Thoracic aorta (tissue), 2 donors: ENCODE measurements around the gene GRIP2. TPM values are rescaled to one million over a fixed set of nuclear protein-coding genes. Genes with fewer than 3 reads are reported as not detected.
A peak's percentile ranks its signal among the peaks of the same experiment; 100 is the strongest.

Source experiments
- ATAC-seq: fragments of 150-250 bp; one replicate; pipeline ENCODE4 v1.8.0; 2017; ENCODE audit warnings: low read depth; ENCODE audit not compliant: insufficient number of reproducible peaks, low FRiP score
- DNase-seq: peaks from one replicate; pipeline ENCODE4 v3.0.0-alpha.2; 2020; ENCODE audit warnings: low spot score
- H3K27ac ChIP-seq, 2 donors: fragments of 200-600 bp; sonication (generic); 1 replicate in 1 of 2; 2 replicates in 1 of 2; pipeline ENCODE4 v1.5.1; 2016; ENCODE audit warnings: mild to moderate bottlenecking in 2 of 2, moderate library complexity in 2 of 2
- H3K27me3 ChIP-seq: fragments of 200-600 bp; sonication (generic); replicated peaks from 2 replicates; pipeline ENCODE4 v1.6.0; 2016; ENCODE audit warnings: mild to moderate bottlenecking; ENCODE audit not compliant: insufficient read depth
- H3K36me3 ChIP-seq: fragments of 200-600 bp; sonication (generic); one replicate; pipeline ENCODE4 v1.5.1; 2016
- H3K4me1 ChIP-seq, 2 donors: fragments of 200-600 bp; sonication (generic); 1 replicate in 1 of 2; 2 replicates in 1 of 2; pipeline versions ENCODE4 v1.5.1 to v1.6.0; 2016; ENCODE audit warnings: low read depth in 2 of 2, mild to moderate bottlenecking in 1 of 2; ENCODE audit not compliant: control insufficient read depth in 1 of 2
- H3K4me3 ChIP-seq: fragments of 200-600 bp; sonication (generic); 2 replicates; pipeline ENCODE4 v1.5.1; 2016; ENCODE audit warnings: mild to moderate bottlenecking
- H3K9me3 ChIP-seq: fragments of 200-600 bp; sonication (generic); 2 replicates; pipeline ENCODE4 v1.5.1; 2016
- CTCF ChIP-seq: fragments of 200-600 bp; sonication (generic); IDR thresholded peaks from one replicate; pipeline ENCODE4 v1.5.1; 2019; ENCODE audit warnings: antibody characterized with exemption
- total RNA-seq, 2 donors: library from RNA; depleted of rRNA; stranded (reverse); fragments of >200 nt; gene quantifications; one replicate each; pipeline versions ENCODE4 v1.1.0 to v1.2.3, GENCODE V29; 2016

GRIP2 gene
- total RNA-seq, 2 donors from 2014 or later: 1.5 to 4.2 TPM

GRCh38 chr3:14523792-14524191 is 16.4 kb downstream of the GRIP2 start:
- DNase-seq (no peak), ATAC-seq (no peak)
- Histone ChIP-seq H3K9me3 (no peaks in the 10 kb centered on the region), H3K27ac (peak overlapping the region in 1 of 2 donors; percentile 46), H3K36me3 (no peaks in the 10 kb centered on the region), H3K27me3 (no peaks in the 10 kb centered on the region), H3K4me3 (no peak overlapping the region), H3K4me1 (peaks cover 6 to 20% of the 10 kb centered on the region in 2 donors)
- TF ChIP-seq CTCF: no peak

- DNase-seq (no peak), ATAC-seq (no peak)
- Histone ChIP-seq H3K36me3 (no peaks in the 10 kb centered on the region), H3K4me1 (peaks cover 6 to 20% of the 10 kb centered on the region in 2 donors), H3K27ac (peak overlapping the region in 1 of 2 donors; percentile 34), H3K9me3 (no peaks in the 10 kb centered on the region), H3K4me3 (no peak overlapping the region), H3K27me3 (no peaks in the 10 kb centered on the region)
- TF ChIP-seq CTCF: no peak
Measured at GRCh38 chr3:14522768-14523167, 17.4 kb downstream of the GRIP2 start.

GRCh38 chr3:14522129-14522691 is 17.9 kb downstream of the GRIP2 start:
- DNase-seq (no peak), ATAC-seq (no peak)
- no peaks in the 10 kb centered on the region for H3K9me3 ChIP-seq
- no peaks in the 10 kb centered on the region for H3K27me3 ChIP-seq
- H3K4me1 ChIP-seq: peaks cover 6 to 20% of the 10 kb centered on the region in 2 donors
- peak overlapping the region; percentile 9 to 34 for H3K27ac ChIP-seq
- peak overlapping the region; percentile 11 for H3K4me3 ChIP-seq
- no peaks in the 10 kb centered on the region for H3K36me3 ChIP-seq
- no peak for TF ChIP-seq CTCF

GRCh38 chr3:14521611-14522010 is 18.5 kb downstream of the GRIP2 start:
- no peak for TF ChIP-seq CTCF
- peaks cover 6 to 20% of the 10 kb centered on the region in 2 donors for H3K4me1 ChIP-seq
- no peak overlapping the region for H3K4me3 ChIP-seq
- no peaks in the 10 kb centered on the region for H3K9me3 ChIP-seq
- ATAC-seq (no peak), DNase-seq (no peak)
- H3K27me3 ChIP-seq: no peaks in the 10 kb centered on the region
- H3K27ac ChIP-seq: no peak overlapping the region
- no peaks in the 10 kb centered on the region for H3K36me3 ChIP-seq

- Histone ChIP-seq H3K27me3 (no peaks in the 10 kb centered on the region), H3K4me3 (no peak overlapping the region), H3K4me1 (peaks cover 6 to 20% of the 10 kb centered on the region in 2 donors), H3K27ac (no peak overlapping the region), H3K9me3 (no peaks in the 10 kb centered on the region), H3K36me3 (no peaks in the 10 kb centered on the region)
- ATAC-seq: no peak
- DNase-seq: no peak
- TF ChIP-seq CTCF: no peak
Measured at GRCh38 chr3:14520967-14521366, 19.2 kb downstream of the GRIP2 start.
